GM10847 (cell line): ENCODE measurements around the gene AP1B1.
A peak's percentile ranks its signal among the peaks of the same experiment; 100 is the strongest.

Experiments
- POLR2A ChIP-seq: IDR thresholded peaks from 2 replicates; pipeline ENCODE4 v1.6.1; 2011; ENCODE audit not compliant: insufficient read length; ENCODE audit errors: extremely low read depth

The AP1B1 gene

DNA sequence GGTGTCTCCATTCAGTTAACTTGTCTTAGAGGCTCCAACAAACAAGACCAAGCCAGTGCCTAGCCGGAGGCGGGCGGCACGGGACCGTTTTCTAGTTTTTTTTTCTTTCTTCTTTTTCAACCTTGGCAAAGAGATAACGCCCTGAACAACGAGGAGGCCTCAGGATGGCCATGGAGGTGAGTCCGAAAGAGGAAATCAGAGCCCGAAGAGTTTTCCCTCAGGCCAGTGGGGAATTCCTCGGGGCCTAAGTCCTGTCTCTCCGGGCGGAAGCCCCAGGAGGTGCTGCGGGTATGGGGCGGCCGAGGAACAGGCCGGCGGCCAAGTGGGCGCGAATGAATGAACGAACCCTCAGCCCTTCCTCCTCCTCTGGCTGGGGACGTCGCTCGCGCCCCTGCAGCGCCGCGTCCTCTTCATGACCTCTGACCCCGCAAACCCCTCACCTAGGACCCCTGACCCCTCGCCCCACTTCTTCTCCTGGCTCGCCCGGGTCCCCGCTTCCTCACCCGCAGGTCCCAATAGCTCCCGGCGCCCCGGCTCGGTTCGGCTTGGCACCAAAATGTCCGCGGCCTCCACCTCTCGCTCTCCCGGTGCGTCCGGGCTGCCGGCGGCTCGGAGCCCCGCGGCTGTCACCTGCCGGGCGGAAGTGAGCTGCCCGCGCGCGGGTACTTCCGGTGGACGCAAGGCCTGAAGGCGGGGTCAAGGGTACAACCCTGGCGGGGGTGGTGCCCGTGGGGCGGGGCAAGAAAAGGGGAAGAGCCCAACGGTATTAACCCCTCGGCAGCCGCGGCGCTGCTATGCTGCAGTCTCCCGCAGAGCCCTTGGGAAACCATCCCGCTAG, at the start of gene AP1B1:
Gene AP1B1, minus strand, starts transcription at position 650 of the 838 bp plus-strand sequence. CDS start 21,327 bp downstream, outside the sequence.
- peak; percentile 87 for TF ChIP-seq POLR2A

GRCh38 chr22:29435236-29436136, 47.1 kb upstream of the AP1B1 start:
- no peak for TF ChIP-seq POLR2A

DNA sequence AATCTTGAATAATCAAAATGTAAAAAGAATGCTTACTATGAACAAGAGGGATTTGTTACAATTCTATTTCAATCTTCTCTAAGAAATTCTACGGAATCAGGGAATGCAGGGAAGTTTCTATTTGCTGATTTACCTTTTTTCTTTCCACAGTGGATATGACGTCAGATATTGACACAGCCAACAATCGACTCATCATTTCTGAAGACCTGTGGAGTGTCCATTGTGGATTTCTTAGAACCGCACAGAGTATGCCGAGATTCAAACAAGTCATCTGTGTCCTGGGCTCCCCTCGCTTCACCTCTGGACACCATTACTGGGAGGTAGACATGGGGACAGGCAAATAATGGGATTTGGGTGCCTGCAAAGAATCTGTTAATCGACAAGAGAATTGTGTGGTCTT, 45.9 kb upstream of the AP1B1 start:
- no peak for TF ChIP-seq POLR2A

- TF ChIP-seq POLR2A: no peak
Observed at GRCh38 chr22:29433856-29434255, 45.5 kb upstream of the AP1B1 start.

- TF ChIP-seq POLR2A: no peak
Observed at GRCh38 chr22:29431986-29432385, 43.6 kb upstream of the AP1B1 start.

- TF ChIP-seq POLR2A: no peak
Observed at GRCh38 chr22:29427176-29427760, 38.9 kb upstream of the AP1B1 start.

GRCh38 chr22:29426476-29426875, 38.1 kb upstream of the AP1B1 start:
- TF ChIP-seq POLR2A: no peak

DNA sequence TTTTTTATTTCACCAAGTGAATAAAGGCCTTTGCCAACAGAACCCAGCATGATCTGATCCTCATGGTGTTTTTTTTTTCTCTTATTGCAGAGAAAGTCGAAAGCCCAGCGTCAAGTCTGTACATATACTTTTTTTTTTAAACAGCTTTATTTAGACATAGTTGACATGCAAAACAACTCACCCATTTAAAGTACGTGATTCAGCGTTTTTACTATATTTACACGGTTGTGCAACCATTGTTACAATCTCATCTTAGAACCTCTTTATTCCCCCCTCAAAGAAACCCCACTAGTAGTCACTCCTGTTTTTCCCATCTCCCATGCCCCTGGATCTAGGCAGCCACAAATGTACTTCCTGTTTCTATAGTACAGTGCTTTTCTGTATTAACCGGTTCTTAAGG, 20.6 kb upstream of the AP1B1 start:
- no peak for TF ChIP-seq POLR2A

DNA sequence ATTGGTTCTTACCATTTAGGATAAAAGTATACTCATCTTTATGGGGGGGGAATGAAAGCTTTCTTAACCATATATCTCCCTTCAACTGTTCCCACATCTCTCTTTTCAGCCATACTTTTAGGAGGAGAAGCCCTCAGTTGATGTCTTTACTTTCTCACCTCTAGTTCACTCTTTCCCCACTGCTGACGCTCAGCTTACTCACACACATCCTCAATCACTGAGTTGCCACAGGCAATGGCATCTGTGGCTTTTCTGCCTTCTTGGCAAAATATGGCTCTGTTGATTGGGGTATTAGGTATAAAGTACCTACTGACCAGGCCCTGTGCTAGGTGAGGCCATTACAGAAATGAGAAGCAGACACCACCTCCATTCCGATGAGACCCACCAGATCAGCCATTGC, 12.2 kb upstream of the AP1B1 start:
- no peak for TF ChIP-seq POLR2A

DNA sequence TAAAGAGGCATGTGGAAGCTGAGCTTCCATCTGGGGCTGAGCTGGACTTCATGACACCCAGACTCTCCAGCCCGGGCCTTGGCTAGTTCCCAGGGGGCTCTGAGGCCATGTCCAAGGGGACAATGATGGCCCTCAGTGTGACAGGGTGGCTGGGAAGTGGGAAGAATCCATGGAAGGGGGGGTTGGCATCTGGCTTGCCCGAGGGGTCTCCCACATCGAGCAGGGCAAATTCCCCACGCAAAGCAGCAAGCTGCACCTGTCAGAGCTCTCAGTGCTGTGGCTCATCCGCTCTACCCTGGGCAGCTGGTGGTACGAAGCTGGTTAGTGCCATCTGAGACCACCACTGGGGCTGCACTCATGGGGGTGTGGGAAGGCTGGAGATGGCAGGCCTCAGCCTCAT, 9.4 kb upstream of the AP1B1 start:
- no peak for TF ChIP-seq POLR2A

GRCh38 chr22:29396126-29396525, 7.8 kb upstream of the AP1B1 start:
- TF ChIP-seq POLR2A: no peak

DNA sequence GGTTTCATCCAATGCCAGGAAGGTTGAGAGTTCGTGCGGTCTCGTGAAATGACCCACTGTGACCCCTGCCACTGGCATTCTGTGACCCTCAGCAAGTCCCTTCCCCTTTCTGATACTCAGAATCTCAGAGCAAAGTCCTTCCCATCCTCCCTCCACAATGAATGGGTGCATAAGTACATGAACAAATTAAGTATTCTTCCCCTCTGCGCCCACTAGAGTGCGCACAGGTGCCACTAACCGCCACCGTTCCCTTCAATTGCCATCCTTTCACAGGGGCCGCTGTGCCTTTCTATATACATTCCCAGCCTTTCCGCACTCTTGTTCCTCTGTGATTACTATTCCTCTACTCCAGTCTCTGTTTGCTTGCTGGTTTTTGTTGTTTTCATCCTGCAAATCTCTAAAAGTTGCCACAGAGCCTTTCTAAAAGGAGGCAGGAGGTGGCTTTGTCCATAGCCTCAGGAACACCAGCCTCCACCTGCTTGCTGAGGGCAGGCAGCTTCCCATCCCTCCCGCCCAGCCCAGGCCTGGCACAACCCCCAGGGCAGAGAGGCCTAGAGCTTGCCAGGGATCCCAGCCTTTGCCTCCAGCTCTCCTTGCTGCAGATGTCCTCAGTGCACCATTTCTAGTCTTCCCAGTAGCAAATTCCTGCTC, 6.7 kb upstream of the AP1B1 start:
- no peak for TF ChIP-seq POLR2A

DNA sequence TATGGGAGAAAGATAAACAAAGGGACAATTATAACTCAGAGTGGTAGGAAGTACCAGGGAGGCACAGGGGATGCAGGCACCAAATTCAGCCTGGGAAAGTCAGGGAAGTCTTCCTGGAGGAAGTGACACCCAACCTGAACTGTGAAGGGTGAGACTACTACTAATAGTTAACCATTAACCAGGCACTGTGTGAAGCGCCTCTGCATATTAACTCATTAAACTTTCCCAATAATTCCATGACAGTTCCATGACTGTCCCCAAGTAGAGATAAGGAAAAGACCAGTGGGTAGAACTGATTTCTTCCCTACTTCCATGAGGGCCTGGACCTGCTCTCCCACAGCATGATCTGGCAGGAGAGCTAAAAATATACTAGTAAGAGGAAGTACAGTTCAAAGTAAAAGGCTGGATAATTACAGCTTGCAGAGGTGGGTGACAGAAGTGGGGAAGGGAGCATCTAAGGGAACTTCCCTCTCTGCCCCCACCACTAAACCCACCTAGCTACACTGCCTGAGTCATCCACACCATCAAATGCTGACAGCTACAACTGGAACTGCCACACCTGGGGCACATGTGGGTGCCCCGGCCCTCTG, 4.7 kb upstream of the AP1B1 start:
- TF ChIP-seq POLR2A: no peak

GRCh38 chr22:29391546-29391945, 3.2 kb upstream of the AP1B1 start:
- TF ChIP-seq POLR2A: no peak

GRCh38 chr22:29390270-29390669, 1.9 kb upstream of the AP1B1 start:
- no peak for TF ChIP-seq POLR2A
